ENCODE data around the gene FAM9A. TPM values are rescaled to one million over a fixed set of nuclear protein-coding genes. Genes with fewer than 3 reads are reported as not detected.

The FAM9A gene
- total and polyA plus RNA-seq, 9 of the 15 experiments (the other 6 are each of a cell fraction or from before 2014, with no cell fraction given), result 0.07 TPM; not detected in 8

GRCh38 chrX:8741981-8742380 lies 59.2 kb downstream of the FAM9A start:
- TF ChIP-seq BHLHE40 (IDR thresholded peaks at IDR 0.05; ENCODE audit: low read length), result no peak
- no peak for TF ChIP-seq RNF219 (CRISPR knock-in tag; IDR thresholded peaks at IDR 0.05)
- TF ChIP-seq SREBF1 (IDR thresholded peaks at IDR 0.05; ENCODE audit: borderline replicate concordance, low read depth, low read length), result no peak
- no peak for TF ChIP-seq ADNP (tag; IDR thresholded peaks at IDR 0.05)
- TF ChIP-seq ZNF589 (CRISPR knock-in tag; IDR thresholded peaks at IDR 0.05; ENCODE audit: low read depth), result no peak
- TF ChIP-seq THRAP3 (IDR thresholded peaks at IDR 0.05; ENCODE audit: borderline replicate concordance), result no peak
- TF ChIP-seq PRMT5 (CRISPR knock-in tag; IDR thresholded peaks at IDR 0.05), result no peak
- TF ChIP-seq E2F5 (CRISPR knock-in tag; IDR thresholded peaks at IDR 0.05), result no peak
- TF ChIP-seq NCOA6 (IDR thresholded peaks at IDR 0.05), result no peak
- no peak for TF ChIP-seq SAFB2 (IDR thresholded peaks at IDR 0.05; ENCODE audit: borderline replicate concordance, low read depth, low read length, severe bottlenecking)
- no peak for TF ChIP-seq POLR2AphosphoS5 (IDR thresholded peaks at IDR 0.05; ENCODE audit: control insufficient read depth, insufficient read depth, low read depth, low read length)
- TF ChIP-seq ILF3 (IDR thresholded peaks at IDR 0.05; ENCODE audit: borderline replicate concordance), result no peak
- TF ChIP-seq BRD4 (IDR thresholded peaks at IDR 0.05), result no peak
- TF ChIP-seq TAF7 (tag; IDR thresholded peaks at IDR 0.05), result no peak
- no peak for TF ChIP-seq DNMT1 (IDR thresholded peaks at IDR 0.05)
- no peak for TF ChIP-seq FOXJ2 (tag; IDR thresholded peaks at IDR 0.05)
- intact Hi-C loops (cut with micrococcal nuclease), result loop anchor here (10.0 kb wide), 1 partner anchor 1253 kb away; no protein-coding TSS in a partner anchor
- DNase-seq (ENCODE audit: extremely low read depth in 1 of 4, low spot score in 3 of 4) (no peak), FAIRE-seq (no peak), ATAC-seq (no peak)
- Histone ChIP-seq H3K4me2 (ENCODE audit: insufficient read depth, low read length) (no peak overlapping the region), H3K27me3 (ENCODE audit: control insufficient read depth in 2 of 2, insufficient read depth in 2 of 2, low read length in 2 of 2) (no peaks in the 10 kb centered on the region), H2AFZ (ENCODE audit: low read depth, low read length) (no peak overlapping the region), H3K4me3 (no peak overlapping the region), H3K27ac (ENCODE audit: extremely low read depth, low read depth, low read length) (no peak overlapping the region), H3K4me1 (replicated peaks in 1 of 2; ENCODE audit: control insufficient read depth in 2 of 2, insufficient read depth in 2 of 2, low read length in 2 of 2) (no peaks in the 10 kb centered on the region), H3K9me3 (replicated peaks; ENCODE audit: control insufficient read depth, insufficient read depth, low read depth, low read length) (no peaks in the 10 kb centered on the region), H3K9me1 (ENCODE audit: control insufficient read depth, insufficient read depth, low read length) (no peaks in the 10 kb centered on the region), H3K36me3 (ENCODE audit: control insufficient read depth, insufficient read depth, low read length) (no peaks in the 10 kb centered on the region), H3K9ac (ENCODE audit: insufficient read depth in 1 of 2, low read depth in 2 of 2, low read length in 2 of 2) (no peak overlapping the region), H3K79me2 (ENCODE audit: control insufficient read depth, insufficient read depth, low read length) (no peaks in the 10 kb centered on the region), H4K20me1 (replicated peaks; ENCODE audit: control insufficient read depth, insufficient read depth, low read length) (no peaks in the 10 kb centered on the region)
- BruUV-seq (replicated peaks), result no TSS peak
- WGBS (ENCODE audit: insufficient coverage, low coverage, missing lambda C conversion rate), result 0% methylated on average over 8 of the region's 10 CpGs
- in situ Hi-C loops (cut with MboI), result no loop called here
- CTCF ChIA-PET (ENCODE audit: low intra/inter-chr PET ratio), result interaction anchor here (4.1 kb wide), 1 partner anchor 1378 kb away, joined by 56 read pairs; no protein-coding TSS in a partner anchor
- POLR2A ChIA-PET, result no interaction called here

All from K562 (cell line).